Measurements from ENCODE around the gene ASB14.

The ASB14 gene

DNA sequence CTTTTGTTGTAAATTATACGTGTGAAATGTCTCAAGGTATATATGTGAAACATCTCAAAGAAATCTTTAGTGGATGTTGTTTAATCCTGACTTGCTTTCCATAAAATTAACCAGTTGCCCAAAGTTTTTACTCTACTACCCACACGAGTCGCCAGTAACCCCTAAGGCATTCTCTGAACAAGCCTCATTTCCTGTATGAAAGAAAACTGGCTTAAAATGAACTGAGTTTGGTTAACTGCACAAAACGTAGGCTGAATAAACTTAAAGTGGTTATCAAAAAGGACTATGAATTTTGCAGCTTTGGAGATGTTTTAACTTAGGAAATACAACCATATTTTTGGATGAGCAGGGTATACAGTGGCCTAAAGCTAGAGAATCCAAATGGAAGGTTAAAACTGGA is 67.6 kb downstream of the ASB14 start:
- Histone ChIP-seq H3K36me3 (ENCODE audit: insufficient read depth, low read length) (no peaks in the 10 kb centered on the region), H3K4me1 (ENCODE audit: insufficient read depth, low read length) (peaks cover 15% of the 10 kb centered on the region), H3K27ac (ENCODE audit: low read depth, low read length) (no peak overlapping the region), H3K27me3 (ENCODE audit: insufficient read depth, low read length) (peaks cover 18% of the 10 kb centered on the region; the same call in 1 of the 2 replicates), H3K9me3 (ENCODE audit: insufficient read depth, low read depth, low read length) (no peaks in the 10 kb centered on the region), H3K9ac (ENCODE audit: low read depth, low read length) (no peak overlapping the region), H3K4me3 (ENCODE audit: low read length) (no peak overlapping the region)
- WGBS = 72% methylated on average over 3 of the region's 4 CpGs

DNA sequence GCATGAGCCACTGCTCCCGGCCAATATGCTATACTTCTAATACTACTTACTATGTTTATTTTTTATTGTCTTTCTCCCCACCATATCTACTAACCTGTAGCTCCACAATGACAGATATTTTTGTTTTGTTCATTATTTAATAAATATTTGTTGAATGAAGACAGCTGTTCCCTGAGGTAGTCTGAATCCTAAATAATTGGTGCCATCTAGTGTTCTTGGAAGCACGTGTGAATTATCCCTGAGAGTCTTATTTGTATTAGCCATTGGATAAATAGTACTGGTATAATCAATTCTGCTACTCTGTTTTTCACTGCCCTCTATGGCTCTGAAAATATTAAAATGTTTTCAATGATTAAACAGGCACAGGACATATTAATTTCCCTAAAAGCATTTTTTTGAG is 70.6 kb downstream of the ASB14 start:
- Histone ChIP-seq H3K9me3 (ENCODE audit: insufficient read depth, low read depth, low read length) (no peaks in the 10 kb centered on the region), H3K27me3 (ENCODE audit: insufficient read depth, low read length) (0 out of 2 replicates have a peak, but pooled peaks cover 4% of the 10 kb centered on the region), H3K27ac (ENCODE audit: low read depth, low read length) (no peak overlapping the region), H3K9ac (ENCODE audit: low read depth, low read length) (no peak overlapping the region), H3K4me3 (ENCODE audit: low read length) (no peak overlapping the region), H3K4me1 (ENCODE audit: insufficient read depth, low read length) (peaks cover 9% of the 10 kb centered on the region), H3K36me3 (ENCODE audit: insufficient read depth, low read length) (no peaks in the 10 kb centered on the region)
- WGBS = 63% methylated on average over 2 of the region's 2 CpGs
